GM21723 (cell line): ENCODE data around the gene CHST3.

Experiments
- ATAC-seq: cut with Tn5 transposase; IDR thresholded peaks from one replicate; pipeline ENCODE4 v1.9.1; 2021; ENCODE audit warnings: mild to moderate bottlenecking, moderate library complexity; ENCODE audit not compliant: unreplicated experiment

CHST3 gene

GRCh38 chr10:72050873-72051272 lies 86.7 kb downstream of the CHST3 start:
- ATAC-seq = no peak

- no peak for ATAC-seq
Observed at GRCh38 chr10:72053690-72054089, 89.5 kb downstream of the CHST3 start.

GRCh38 chr10:72056113-72056512 lies 91.9 kb downstream of the CHST3 start:
- ATAC-seq = no peak

GRCh38 chr10:72056932-72057751 lies 92.9 kb downstream of the CHST3 start:
- no peak for ATAC-seq

GRCh38 chr10:72058347-72058898 lies 94.2 kb downstream of the CHST3 start:
- no peak for ATAC-seq

- ATAC-seq = no peak
Observed at GRCh38 chr10:72058989-72059842, 95.0 kb downstream of the CHST3 start.

GRCh38 chr10:72059843-72060822 lies 95.9 kb downstream of the CHST3 start:
- ATAC-seq = no peak

- no peak for ATAC-seq
Observed at GRCh38 chr10:72061491-72061890, 97.3 kb downstream of the CHST3 start.

GRCh38 chr10:72061930-72062329 lies 97.7 kb downstream of the CHST3 start:
- ATAC-seq = no peak

GRCh38 chr10:72062382-72062781 lies 98.2 kb downstream of the CHST3 start:
- ATAC-seq = no peak
